ENCODE measurements around the gene RDH12.

RDH12 gene

GRCh38 chr14:67776653-67777322, 75.1 kb downstream of the RDH12 start:
- Histone ChIP-seq H4K20me1 (ENCODE audit: insufficient read depth, low read length) (no peaks in the 10 kb centered on the region), H3K4me2 (ENCODE audit: low read length) (no peak overlapping the region), H3K79me2 (ENCODE audit: insufficient read depth, low read length) (no peaks in the 10 kb centered on the region), H3K27me3 (ENCODE audit: insufficient read depth, low read length) (no peaks in the 10 kb centered on the region), H3K9me2 (ENCODE audit: low read depth, low read length) (no peaks in the 10 kb centered on the region), H3K36me3 (ENCODE audit: insufficient read depth, low read length) (peaks cover 81% of the 10 kb centered on the region), H3F3A (ENCODE audit: insufficient read depth, low read length) (no peaks in the 10 kb centered on the region), H3K27ac (ENCODE audit: low read depth, low read length, poor library complexity, severe bottlenecking) (no peak overlapping the region), H3K9ac (ENCODE audit: low read length) (no peak overlapping the region), H3K4me1 (ENCODE audit: insufficient read depth, low read length, severe bottlenecking) (no peaks in the 10 kb centered on the region), H3K4me3 (ENCODE audit: low read depth, low read length, poor library complexity, severe bottlenecking) (no peak overlapping the region), H3K9me3 (ENCODE audit: low read length) (no peaks in the 10 kb centered on the region), H2AFZ (ENCODE audit: low read length) (no peak overlapping the region)
- TF ChIP-seq EZH2 (IDR thresholded peaks at IDR 0.05; ENCODE audit: borderline replicate concordance, low read length) (no peak), CTCF (IDR thresholded peaks at IDR 0.05; ENCODE audit: low read length) (no peak)

GRCh38 chr14:67778792-67779191, 77.1 kb downstream of the RDH12 start:
- no peak overlapping the region for H3K4me3 ChIP-seq (ENCODE audit: low read depth, low read length, poor library complexity, severe bottlenecking)
- no peak overlapping the region for H3K9ac ChIP-seq (ENCODE audit: low read length)
- no peaks in the 10 kb centered on the region for H3K4me1 ChIP-seq (ENCODE audit: insufficient read depth, low read length, severe bottlenecking)
- no peaks in the 10 kb centered on the region for H4K20me1 ChIP-seq (ENCODE audit: insufficient read depth, low read length)
- H3K79me2 ChIP-seq (ENCODE audit: insufficient read depth, low read length): no peaks in the 10 kb centered on the region
- H3K27me3 ChIP-seq (ENCODE audit: insufficient read depth, low read length): no peaks in the 10 kb centered on the region
- H3K4me2 ChIP-seq (ENCODE audit: low read length): no peak overlapping the region
- H3K9me2 ChIP-seq (ENCODE audit: low read depth, low read length): no peaks in the 10 kb centered on the region
- TF ChIP-seq EZH2 (IDR thresholded peaks at IDR 0.05; ENCODE audit: borderline replicate concordance, low read length): no peak
- TF ChIP-seq CTCF (IDR thresholded peaks at IDR 0.05; ENCODE audit: low read length): no peak
- H3F3A ChIP-seq (ENCODE audit: insufficient read depth, low read length): no peaks in the 10 kb centered on the region
- H3K9me3 ChIP-seq (ENCODE audit: low read length): no peaks in the 10 kb centered on the region
- no peak overlapping the region for H2AFZ ChIP-seq (ENCODE audit: low read length)
- H3K36me3 ChIP-seq (ENCODE audit: insufficient read depth, low read length): peaks cover 86% of the 10 kb centered on the region
- no peak overlapping the region for H3K27ac ChIP-seq (ENCODE audit: low read depth, low read length, poor library complexity, severe bottlenecking)

GRCh38 chr14:67782090-67782489, 80.4 kb downstream of the RDH12 start:
- no peak overlapping the region for H3K27ac ChIP-seq (ENCODE audit: low read depth, low read length, poor library complexity, severe bottlenecking)
- H3F3A ChIP-seq (ENCODE audit: insufficient read depth, low read length): no peaks in the 10 kb centered on the region
- no peaks in the 10 kb centered on the region for H3K4me1 ChIP-seq (ENCODE audit: insufficient read depth, low read length, severe bottlenecking)
- H3K27me3 ChIP-seq (ENCODE audit: insufficient read depth, low read length): no peaks in the 10 kb centered on the region
- no peaks in the 10 kb centered on the region for H4K20me1 ChIP-seq (ENCODE audit: insufficient read depth, low read length)
- no peak overlapping the region for H2AFZ ChIP-seq (ENCODE audit: low read length)
- H3K4me2 ChIP-seq (ENCODE audit: low read length): no peak overlapping the region
- no peaks in the 10 kb centered on the region for H3K9me2 ChIP-seq (ENCODE audit: low read depth, low read length)
- H3K4me3 ChIP-seq (ENCODE audit: low read depth, low read length, poor library complexity, severe bottlenecking): no peak overlapping the region
- H3K9ac ChIP-seq (ENCODE audit: low read length): no peak overlapping the region
- no peaks in the 10 kb centered on the region for H3K79me2 ChIP-seq (ENCODE audit: insufficient read depth, low read length)
- no peaks in the 10 kb centered on the region for H3K9me3 ChIP-seq (ENCODE audit: low read length)
- peaks cover 86% of the 10 kb centered on the region for H3K36me3 ChIP-seq (ENCODE audit: insufficient read depth, low read length)
- TF ChIP-seq CTCF (IDR thresholded peaks at IDR 0.05; ENCODE audit: low read length) (no peak), EZH2 (IDR thresholded peaks at IDR 0.05; ENCODE audit: borderline replicate concordance, low read length) (no peak)

Data from OCI-LY1 (cell line).